DND-41 (cell line): ENCODE results near the gene XIRP2.

Experiments
- CTCF ChIP-seq: IDR thresholded peaks from 2 replicates; pipeline ENCODE4 v1.5.1; 2012; ENCODE audit warnings: borderline replicate concordance, low read length, moderate library complexity, mild to moderate bottlenecking; ENCODE audit not compliant: poor library complexity, severe bottlenecking; ENCODE audit errors: extremely low read depth
- EZH2 ChIP-seq: IDR thresholded peaks from 3 replicates; pipeline ENCODE4 v1.6.1; 2012; ENCODE audit warnings: borderline replicate concordance, low read depth, mild to moderate bottlenecking, moderate library complexity, low read length, inconsistent platforms; ENCODE audit not compliant: severe bottlenecking

GRCh38 chr2:166841152-166841551 is 47.1 kb upstream of the XIRP2 start:
- no peak for TF ChIP-seq CTCF
- TF ChIP-seq EZH2: no peak
